Peyer's patch (tissue), 4 donors: ENCODE results near the gene NPAS4.

Experiments
- CTCF ChIP-seq, 6 experiments: fragments of 450-650 bp in 4 of 6; fragments of 200-600 bp in 2 of 6; sonication (generic) in 1 of 6; IDR thresholded peaks; one replicate each; pipeline ENCODE4 v1.5.1; 2017 to 2019; ENCODE audit warnings: antibody characterized with exemption in 6 of 6, mild to moderate bottlenecking in 3 of 6, moderate library complexity in 1 of 6
- POLR2A ChIP-seq, 2 donors: fragments of 450-650 bp; IDR thresholded peaks; one replicate each; pipeline ENCODE4 v1.5.1; 2017; ENCODE audit warnings: antibody characterized with exemption in 2 of 2, mild to moderate bottlenecking in 2 of 2, moderate library complexity in 2 of 2

GRCh38 chr11:66462010-66462409 is 41.2 kb downstream of the NPAS4 start:
- TF ChIP-seq CTCF (IDR thresholded peaks at IDR 0.05) (no peak), POLR2A (IDR thresholded peaks at IDR 0.05) (no peak)
